ENCODE measurements around the gene PADI1.

PADI1 gene

DNA sequence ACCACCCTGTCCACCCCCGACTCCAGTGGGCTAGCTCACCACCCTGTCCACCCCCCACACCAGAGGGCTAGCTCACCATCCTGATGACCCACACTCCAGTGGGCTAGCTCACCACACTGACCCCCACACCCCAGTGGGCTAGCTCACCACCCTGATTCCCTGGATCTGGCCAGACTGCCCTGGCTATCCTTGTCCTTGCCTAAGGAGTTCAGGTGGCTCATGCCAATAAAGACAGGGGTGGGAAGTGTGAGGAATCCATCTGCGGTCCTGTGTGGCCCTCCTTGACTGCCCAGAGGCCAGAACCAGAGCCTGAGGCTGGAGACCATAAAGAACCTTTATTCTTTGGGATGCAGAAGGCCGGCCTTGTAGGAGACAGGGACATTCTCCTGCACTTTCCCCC, 3.6 kb downstream of the PADI1 start:
- no peaks in the 10 kb centered on the region for H3K27me3 ChIP-seq (ENCODE audit: control insufficient read depth, insufficient read depth, low read length)
- no peak overlapping the region for H3K9ac ChIP-seq
- H3K4me2 ChIP-seq (ENCODE audit: low read length), result no peak overlapping the region
- H3K36me3 ChIP-seq (ENCODE audit: control insufficient read depth, insufficient read depth, low read length), result no peaks in the 10 kb centered on the region
- no peak overlapping the region for H2AFZ ChIP-seq
- no peaks in the 10 kb centered on the region for H3K79me2 ChIP-seq
- TF ChIP-seq, protein P1, sequence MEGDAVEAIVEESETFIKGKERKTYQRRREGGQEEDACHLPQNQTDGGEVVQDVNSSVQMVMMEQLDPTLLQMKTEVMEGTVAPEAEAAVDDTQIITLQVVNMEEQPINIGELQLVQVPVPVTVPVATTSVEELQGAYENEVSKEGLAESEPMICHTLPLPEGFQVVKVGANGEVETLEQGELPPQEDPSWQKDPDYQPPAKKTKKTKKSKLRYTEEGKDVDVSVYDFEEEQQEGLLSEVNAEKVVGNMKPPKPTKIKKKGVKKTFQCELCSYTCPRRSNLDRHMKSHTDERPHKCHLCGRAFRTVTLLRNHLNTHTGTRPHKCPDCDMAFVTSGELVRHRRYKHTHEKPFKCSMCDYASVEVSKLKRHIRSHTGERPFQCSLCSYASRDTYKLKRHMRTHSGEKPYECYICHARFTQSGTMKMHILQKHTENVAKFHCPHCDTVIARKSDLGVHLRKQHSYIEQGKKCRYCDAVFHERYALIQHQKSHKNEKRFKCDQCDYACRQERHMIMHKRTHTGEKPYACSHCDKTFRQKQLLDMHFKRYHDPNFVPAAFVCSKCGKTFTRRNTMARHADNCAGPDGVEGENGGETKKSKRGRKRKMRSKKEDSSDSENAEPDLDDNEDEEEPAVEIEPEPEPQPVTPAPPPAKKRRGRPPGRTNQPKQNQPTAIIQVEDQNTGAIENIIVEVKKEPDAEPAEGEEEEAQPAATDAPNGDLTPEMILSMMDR (IDR thresholded peaks at IDR 0.05), result no peak
- H3K4me3 ChIP-seq (ENCODE audit: low read depth, low read length), result no peak overlapping the region
- no peak overlapping the region for H3K27ac ChIP-seq
- no peaks in the 10 kb centered on the region for H3K9me3 ChIP-seq (ENCODE audit: control insufficient read depth, low read length)
- peaks cover 2% of the 10 kb centered on the region for H3K4me1 ChIP-seq

DNA sequence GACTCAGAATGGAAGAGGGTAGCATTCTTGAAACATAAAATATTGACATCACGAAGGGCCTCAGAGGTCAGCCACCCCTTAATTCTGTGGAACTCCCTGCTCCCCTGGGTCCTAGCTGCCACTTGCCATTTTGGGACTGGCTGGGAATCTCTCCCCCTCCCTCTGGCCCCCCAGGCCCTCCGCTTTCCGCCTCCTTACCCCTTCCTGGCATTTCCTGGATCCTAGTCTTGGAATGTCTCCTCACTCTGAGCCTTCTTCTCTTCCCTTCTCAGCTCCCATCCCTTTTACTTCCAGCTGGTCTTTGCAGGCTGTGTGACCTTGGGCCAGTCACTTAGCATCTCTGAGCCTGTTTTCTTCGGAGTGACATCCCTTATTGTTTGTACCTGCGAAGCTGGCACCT, 4.5 kb downstream of the PADI1 start:
- no peak overlapping the region for H3K9ac ChIP-seq
- no peaks in the 10 kb centered on the region for H3K79me2 ChIP-seq
- TF ChIP-seq, protein P1 (IDR thresholded peaks at IDR 0.05), result no peak
- no peaks in the 10 kb centered on the region for H3K9me3 ChIP-seq (ENCODE audit: control insufficient read depth, low read length)
- H3K4me1 ChIP-seq, result peaks cover 3% of the 10 kb centered on the region
- H3K4me2 ChIP-seq (ENCODE audit: low read length), result no peak overlapping the region
- H3K27ac ChIP-seq, result no peak overlapping the region
- H3K36me3 ChIP-seq (ENCODE audit: control insufficient read depth, insufficient read depth, low read length), result no peaks in the 10 kb centered on the region
- no peaks in the 10 kb centered on the region for H3K27me3 ChIP-seq (ENCODE audit: control insufficient read depth, insufficient read depth, low read length)
- H2AFZ ChIP-seq, result no peak overlapping the region
- no peak overlapping the region for H3K4me3 ChIP-seq (ENCODE audit: low read depth, low read length)

DNA sequence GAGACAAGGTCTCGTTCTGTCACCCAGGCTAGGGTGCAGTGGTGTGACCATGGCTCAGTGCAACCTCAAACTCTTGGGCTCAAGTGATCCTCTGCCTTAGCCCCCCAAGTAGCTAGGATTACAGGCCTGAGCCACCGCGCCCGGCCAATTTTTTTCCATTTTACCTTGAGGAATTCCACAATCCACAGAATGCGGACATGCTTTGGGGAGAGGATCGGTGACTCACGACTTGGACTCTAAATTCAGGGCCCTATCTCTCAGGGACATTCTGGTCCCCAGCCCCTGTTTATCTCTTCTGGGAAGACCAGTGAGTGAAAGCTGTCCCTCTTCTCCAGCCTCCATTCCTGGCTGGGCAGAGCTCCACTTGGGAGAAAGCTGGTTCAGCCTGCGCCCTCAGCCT, 5.2 kb downstream of the PADI1 start:
- Histone ChIP-seq H2AFZ (no peak overlapping the region), H3K79me2 (no peaks in the 10 kb centered on the region), H3K9ac (no peak overlapping the region), H3K27ac (no peak overlapping the region), H3K4me2 (ENCODE audit: low read length) (no peak overlapping the region), H3K9me3 (ENCODE audit: control insufficient read depth, low read length) (no peaks in the 10 kb centered on the region), H3K4me1 (peaks cover 3% of the 10 kb centered on the region), H3K27me3 (ENCODE audit: control insufficient read depth, insufficient read depth, low read length) (no peaks in the 10 kb centered on the region), H3K36me3 (ENCODE audit: control insufficient read depth, insufficient read depth, low read length) (no peaks in the 10 kb centered on the region), H3K4me3 (ENCODE audit: low read depth, low read length) (no peak overlapping the region)
- TF ChIP-seq, protein P1 (IDR thresholded peaks at IDR 0.05), result no peak

DNA sequence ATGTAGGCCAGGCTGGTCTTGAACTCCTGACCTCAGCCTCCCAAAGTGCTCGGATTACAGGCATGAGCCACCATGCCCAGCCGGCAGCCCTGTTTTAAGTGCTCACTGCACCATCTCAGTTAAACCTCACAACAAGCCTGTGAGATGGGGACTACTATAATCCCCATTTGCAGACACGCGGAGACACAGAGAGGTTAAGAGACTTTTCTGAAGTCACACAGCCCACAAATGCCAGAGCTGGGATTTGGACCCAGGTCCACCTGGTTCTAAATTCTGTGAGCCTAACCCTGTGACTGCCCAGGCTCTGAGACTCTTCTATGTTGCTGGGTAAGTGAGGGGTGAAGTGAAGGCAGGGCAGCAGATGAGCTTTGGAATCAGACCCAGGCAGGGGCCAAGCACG, 6.4 kb downstream of the PADI1 start:
- Histone ChIP-seq H2AFZ (no peak overlapping the region), H3K9me3 (ENCODE audit: control insufficient read depth, low read length) (no peaks in the 10 kb centered on the region), H3K27ac (no peak overlapping the region), H3K4me3 (ENCODE audit: low read depth, low read length) (no peak overlapping the region), H3K4me2 (ENCODE audit: low read length) (no peak overlapping the region), H3K36me3 (ENCODE audit: control insufficient read depth, insufficient read depth, low read length) (no peaks in the 10 kb centered on the region), H3K9ac (no peak overlapping the region), H3K79me2 (no peaks in the 10 kb centered on the region), H3K27me3 (ENCODE audit: control insufficient read depth, insufficient read depth, low read length) (no peaks in the 10 kb centered on the region), H3K4me1 (peaks cover 3% of the 10 kb centered on the region)
- TF ChIP-seq, protein P1 (IDR thresholded peaks at IDR 0.05), result no peak

DNA sequence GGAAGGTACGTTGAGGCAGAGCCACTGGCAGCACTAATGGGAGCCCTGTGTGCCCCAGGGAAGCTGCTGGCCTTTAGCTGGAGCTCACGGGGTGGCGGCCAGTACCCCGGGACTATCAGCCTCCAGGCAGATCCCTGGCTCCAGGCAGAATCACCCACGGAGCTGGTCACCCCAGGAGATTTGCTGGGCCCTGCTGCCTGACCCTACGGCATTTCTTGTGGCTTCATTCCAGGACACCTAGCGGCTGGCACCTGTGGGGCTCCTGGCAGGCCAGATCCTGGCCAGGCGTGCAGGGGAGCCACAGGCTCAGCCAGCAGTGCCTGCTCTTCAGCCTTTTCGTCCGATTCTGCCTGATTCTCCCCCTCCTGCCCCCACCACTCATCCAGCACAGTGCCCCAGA, 7.1 kb downstream of the PADI1 start:
- Histone ChIP-seq H3K4me1 (peaks cover 3% of the 10 kb centered on the region), H3K27ac (no peak overlapping the region), H3K9ac (no peak overlapping the region), H2AFZ (no peak overlapping the region), H3K4me2 (ENCODE audit: low read length) (no peak overlapping the region), H3K36me3 (ENCODE audit: control insufficient read depth, insufficient read depth, low read length) (no peaks in the 10 kb centered on the region), H3K27me3 (ENCODE audit: control insufficient read depth, insufficient read depth, low read length) (no peaks in the 10 kb centered on the region), H3K79me2 (no peaks in the 10 kb centered on the region), H3K9me3 (ENCODE audit: control insufficient read depth, low read length) (no peaks in the 10 kb centered on the region), H3K4me3 (ENCODE audit: low read depth, low read length) (no peak overlapping the region)
- TF ChIP-seq, protein P1 (IDR thresholded peaks at IDR 0.05), result no peak
